GM12864 (cell line): Measurements from ENCODE around the gene NCAM1.

Source experiments
- DNase-seq: peaks from one replicate; pipeline ENCODE4 v3.0.0-alpha.2; 2011; ENCODE audit warnings: low read depth
- H3K4me3 ChIP-seq: 2 replicates; pipeline ENCODE4 v1.5.1; 2011; ENCODE audit warnings: mild to moderate bottlenecking, low read depth, low read length, control low read depth
- TF ChIP-seq, protein P1 (sequence below): IDR thresholded peaks from 2 replicates; pipeline ENCODE4 v1.5.1; 2011; ENCODE audit warnings: low read depth, mild to moderate bottlenecking, moderate library complexity, low read length, control low read depth, inconsistent platforms; ENCODE audit errors: missing control alignments

NCAM1 gene

DNA sequence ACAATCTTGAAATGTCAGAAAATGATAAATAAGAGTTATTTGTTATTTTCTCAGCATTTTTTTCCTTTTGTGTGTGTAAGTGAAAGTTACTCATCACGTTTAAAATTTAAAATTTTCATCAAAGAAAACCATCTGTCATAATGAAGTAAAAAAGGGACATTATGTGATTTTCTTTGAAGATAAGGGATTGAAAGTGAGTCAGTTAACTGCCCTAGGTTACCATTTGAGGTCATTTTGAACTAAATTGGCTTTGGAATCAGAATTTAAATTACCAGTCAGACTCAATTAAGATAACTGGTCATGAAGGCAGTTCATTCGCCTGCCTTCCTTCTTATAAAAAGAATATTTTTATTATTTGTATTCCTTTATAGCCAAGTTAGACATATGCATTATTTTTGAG lies 14.3 kb downstream of the NCAM1 start:
- TF ChIP-seq, protein P1, sequence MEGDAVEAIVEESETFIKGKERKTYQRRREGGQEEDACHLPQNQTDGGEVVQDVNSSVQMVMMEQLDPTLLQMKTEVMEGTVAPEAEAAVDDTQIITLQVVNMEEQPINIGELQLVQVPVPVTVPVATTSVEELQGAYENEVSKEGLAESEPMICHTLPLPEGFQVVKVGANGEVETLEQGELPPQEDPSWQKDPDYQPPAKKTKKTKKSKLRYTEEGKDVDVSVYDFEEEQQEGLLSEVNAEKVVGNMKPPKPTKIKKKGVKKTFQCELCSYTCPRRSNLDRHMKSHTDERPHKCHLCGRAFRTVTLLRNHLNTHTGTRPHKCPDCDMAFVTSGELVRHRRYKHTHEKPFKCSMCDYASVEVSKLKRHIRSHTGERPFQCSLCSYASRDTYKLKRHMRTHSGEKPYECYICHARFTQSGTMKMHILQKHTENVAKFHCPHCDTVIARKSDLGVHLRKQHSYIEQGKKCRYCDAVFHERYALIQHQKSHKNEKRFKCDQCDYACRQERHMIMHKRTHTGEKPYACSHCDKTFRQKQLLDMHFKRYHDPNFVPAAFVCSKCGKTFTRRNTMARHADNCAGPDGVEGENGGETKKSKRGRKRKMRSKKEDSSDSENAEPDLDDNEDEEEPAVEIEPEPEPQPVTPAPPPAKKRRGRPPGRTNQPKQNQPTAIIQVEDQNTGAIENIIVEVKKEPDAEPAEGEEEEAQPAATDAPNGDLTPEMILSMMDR = no peak
- H3K4me3 ChIP-seq = no peak overlapping the region
- DNase-seq = no peak

DNA sequence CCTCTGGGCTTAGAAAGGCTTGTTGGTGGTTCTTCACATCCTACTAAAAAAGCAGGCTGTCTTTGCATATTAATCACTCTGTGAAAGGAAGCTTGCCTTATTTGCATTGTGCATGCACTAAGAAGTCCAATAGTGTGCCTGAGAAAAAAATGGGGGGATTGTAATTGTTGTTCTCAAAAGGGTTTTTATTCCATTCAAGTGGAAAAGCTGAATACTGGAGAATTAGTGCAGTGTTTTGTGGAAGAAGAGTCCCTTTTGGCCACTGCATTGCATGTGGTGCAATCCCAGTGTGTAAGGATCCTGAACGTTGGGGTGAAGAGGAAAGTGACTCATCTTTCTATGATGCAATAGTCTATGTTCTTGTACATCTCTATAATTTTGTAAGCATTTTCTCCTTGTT lies 16.5 kb downstream of the NCAM1 start:
- no peak for DNase-seq
- H3K4me3 ChIP-seq = no peak overlapping the region
- TF ChIP-seq, protein P1 = no peak

DNA sequence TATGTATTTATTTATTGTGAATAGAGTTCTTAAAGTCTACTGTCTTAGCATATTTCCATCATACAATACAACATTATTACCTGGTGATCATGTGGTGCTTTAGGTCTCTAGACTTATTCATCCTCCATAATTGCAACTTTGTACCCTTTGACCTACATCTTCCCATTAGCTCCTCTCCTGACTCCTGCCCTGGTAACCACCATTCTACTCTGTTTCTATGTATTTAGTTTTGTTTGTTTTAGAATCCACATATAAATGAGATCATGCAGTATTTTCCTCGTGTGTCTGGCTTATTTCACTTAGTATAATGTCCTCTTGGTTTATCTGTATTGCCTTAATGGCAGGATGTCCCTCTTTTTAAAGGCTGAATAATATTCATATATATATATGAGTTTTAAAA lies 22.7 kb downstream of the NCAM1 start:
- no peak for DNase-seq
- H3K4me3 ChIP-seq = no peak overlapping the region
- TF ChIP-seq, protein P1 = no peak

DNA sequence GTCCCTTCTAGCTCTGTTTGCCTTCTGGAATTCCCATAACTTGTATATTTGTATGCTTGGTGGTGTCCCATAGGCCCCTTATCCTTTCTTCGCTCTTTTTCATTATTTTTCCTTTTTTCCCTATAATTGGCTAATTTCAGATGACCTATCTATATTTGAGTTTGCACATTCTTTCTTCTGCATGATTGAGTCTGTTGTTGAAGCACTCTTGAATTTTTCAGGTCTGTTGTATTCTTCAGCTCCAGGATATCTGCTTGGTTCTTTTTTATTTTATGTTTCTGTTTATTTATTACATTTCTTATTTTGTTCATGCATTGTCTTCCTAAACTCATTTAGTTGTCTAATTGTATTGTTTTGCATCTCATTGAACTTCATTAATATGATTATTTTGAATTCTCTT lies 28.0 kb downstream of the NCAM1 start:
- H3K4me3 ChIP-seq = no peak overlapping the region
- DNase-seq = no peak
- TF ChIP-seq, protein P1 = no peak

DNA sequence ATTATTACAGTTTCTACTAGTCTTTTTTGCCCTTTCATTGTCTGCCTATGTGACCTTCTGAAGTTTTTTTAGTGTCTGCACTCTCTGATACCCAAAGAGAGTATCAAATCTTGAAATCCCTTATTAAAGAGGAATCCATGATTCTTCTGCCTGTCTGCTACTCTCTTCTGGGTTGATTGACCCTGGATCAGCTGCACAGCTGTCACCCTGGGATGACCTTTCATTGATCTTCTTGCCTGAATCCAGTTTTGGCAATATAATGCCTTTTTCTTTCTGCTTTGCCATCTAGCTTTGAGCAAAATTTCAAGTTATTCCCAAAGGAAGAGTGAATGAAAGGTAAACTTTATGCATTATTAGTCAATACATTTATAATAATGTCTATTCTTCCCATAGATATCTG lies 32.6 kb downstream of the NCAM1 start:
- DNase-seq = no peak
- no peak overlapping the region for H3K4me3 ChIP-seq
- TF ChIP-seq, protein P1 = no peak

DNA sequence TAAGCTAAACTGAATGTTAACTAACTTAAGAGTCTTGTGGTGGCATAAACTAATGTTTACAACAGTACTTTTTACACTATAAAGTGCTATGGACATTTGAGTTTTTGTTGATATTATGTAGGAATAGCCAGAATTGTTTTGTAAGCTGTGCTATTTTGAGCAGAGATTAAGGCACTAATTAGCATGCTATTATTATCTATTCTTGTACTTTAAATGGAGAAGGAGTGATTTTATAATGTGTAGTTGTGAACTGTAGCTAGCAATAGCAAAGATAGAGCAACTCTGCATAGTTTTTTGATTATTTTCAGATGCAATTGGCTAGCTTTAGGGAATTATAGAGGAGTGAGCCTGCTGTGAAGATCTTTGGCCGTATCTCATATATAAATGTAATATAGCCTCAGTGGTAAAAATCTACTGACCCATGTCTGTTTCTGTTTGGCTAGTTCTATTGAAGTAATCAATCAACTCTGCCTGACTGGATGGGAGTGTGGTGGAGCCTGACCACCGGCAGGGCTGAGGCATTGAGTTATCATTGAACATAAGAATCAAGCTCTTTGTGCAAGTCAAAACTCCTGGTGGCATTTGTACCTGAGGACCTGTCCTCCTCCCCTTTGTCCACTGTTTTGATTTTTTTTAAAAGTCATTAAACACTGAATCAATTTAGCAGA lies 34.3 kb downstream of the NCAM1 start:
- no peak for DNase-seq
- TF ChIP-seq, protein P1 = no peak

DNA sequence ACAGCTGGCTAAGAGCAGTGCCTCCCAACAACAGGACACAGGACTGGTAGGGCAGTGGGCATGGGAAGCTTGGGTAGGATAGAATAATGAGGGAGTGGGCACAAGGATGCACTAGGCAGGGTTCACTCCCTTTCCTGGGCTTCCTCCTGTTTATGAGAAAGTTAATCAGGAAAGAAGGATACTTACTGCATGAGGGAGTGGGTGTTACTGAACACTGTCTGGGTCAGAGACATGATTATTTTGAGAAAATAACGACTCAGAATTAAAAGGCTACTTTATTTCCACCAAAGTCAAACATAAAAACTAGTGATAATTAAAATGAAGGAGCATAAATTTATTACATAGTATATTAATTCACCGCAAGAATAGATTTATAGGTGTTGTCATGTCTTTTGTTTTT lies 35.8 kb downstream of the NCAM1 start:
- H3K4me3 ChIP-seq = no peak overlapping the region
- TF ChIP-seq, protein P1 = no peak
- no peak for DNase-seq

More for the DNA sequence above, 34.3 kb downstream of the NCAM1 start:
- no peak overlapping the region for H3K4me3 ChIP-seq
